GM13977 (cell line): ENCODE measurements around the gene NPHS1.
"Not testable (repeated sequence)": the region's sequence is repeated elsewhere in the genome, so short reads cannot be mapped to it uniquely, and the experiment has no call there.

Experiments
- DNase-seq: peaks from one replicate; pipeline ENCODE4 v3.0.0; 2012; ENCODE audit warnings: low spot score
- CTCF ChIP-seq: IDR thresholded peaks from 2 replicates; pipeline ENCODE4 v1.5.1; 2012; ENCODE audit warnings: mild to moderate bottlenecking, control low read depth; ENCODE audit not compliant: insufficient read depth; ENCODE audit errors: extremely low read depth, missing control alignments
- in situ Hi-C: fragments of 300-500 bp; cut with MboI; formaldehyde crosslinking; loops from one replicate; pipeline ENCODE4 v1.12.0; 2022; ENCODE audit warnings: low sequenced_read_pairs, low pct_unique_long_range_greater_than_20kb, mixed read lengths, inconsistent platforms; ENCODE audit not compliant: unreplicated experiment

Gene NPHS1

GRCh38 chr19:35896643-35897040, 44.3 kb upstream of the NPHS1 start:
- no peak for DNase-seq
- no peak for TF ChIP-seq CTCF
- in situ Hi-C loops: no loop called here

DNA sequence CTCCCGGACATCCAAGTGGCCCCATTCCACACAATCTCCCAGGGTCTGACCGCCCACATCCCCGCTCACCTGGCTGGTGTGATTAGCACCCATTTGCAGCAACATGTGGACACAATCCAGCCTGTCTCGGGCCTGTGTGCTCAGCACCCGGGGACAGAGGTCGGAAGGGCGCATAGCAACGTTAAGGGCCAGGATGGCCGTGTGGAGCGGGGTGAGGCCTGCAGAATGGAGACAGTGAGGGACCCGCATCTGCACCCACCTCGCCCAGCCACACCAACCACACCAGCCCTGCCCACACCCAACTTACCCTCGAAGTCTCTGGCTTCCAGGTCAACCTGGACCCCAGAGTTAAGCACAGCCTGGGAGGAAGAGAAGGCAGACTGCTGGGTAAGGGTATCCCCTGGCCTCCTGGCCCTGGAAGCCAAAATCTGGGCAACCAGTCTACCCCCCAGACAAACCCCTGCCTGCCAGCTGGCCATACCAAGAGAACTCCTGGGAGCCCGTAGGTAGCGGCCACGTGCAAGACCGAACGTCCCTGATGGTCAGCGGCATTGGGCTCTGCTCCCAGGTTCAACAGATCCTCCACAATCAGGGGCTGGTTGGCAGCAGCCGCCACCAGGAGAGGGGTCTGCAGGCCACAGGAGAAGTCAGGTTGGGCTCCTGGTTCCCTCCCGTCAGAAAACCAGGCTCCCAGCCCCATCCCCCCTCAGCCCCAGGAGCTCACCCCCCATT, 43.8 kb upstream of the NPHS1 start:
- no peak for TF ChIP-seq CTCF
- DNase-seq: no peak
- in situ Hi-C loops: no loop called here

DNA sequence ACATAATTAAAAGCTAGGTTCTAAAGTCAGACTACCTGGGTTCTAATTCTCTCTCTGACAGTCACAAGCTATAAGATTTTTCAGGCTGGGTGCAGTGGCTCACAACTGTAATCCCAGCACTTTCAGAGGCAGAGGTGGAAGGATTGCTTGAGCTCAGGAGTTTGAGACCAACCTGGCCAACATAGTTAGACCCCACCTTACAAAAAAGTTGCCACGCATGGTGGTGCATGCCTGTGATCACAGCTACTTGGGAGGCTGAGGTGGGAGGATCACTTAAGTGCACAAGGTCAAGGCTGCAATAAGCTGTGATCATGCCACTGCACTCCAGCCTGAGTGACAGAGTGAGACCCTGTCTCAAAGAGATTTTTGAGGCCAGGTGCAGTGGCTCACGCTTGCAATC, 42.0 kb upstream of the NPHS1 start:
- in situ Hi-C loops: no loop called here
- TF ChIP-seq CTCF: no peak

DNA sequence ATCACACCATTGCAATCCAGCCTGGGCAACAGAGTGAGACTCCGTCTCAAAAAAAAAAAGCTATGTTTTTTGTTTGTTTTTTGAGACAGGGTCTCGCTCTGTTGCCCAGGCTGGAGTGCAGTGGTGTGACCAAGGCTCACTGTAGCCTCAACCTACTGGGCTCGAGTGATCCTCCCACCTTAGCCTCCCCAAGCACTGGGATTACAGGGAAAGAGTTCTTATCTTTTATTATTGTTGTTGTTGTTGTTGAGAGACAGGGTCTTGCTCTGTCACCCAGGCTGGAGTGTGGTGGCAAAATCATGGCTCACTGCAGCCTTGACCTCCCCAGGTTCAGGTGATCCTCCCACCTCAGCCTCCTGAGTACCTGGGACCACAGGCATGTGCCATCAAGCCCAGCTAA, 39.5 kb upstream of the NPHS1 start:
- DNase-seq, in situ Hi-C loops: not testable (repeated sequence)

More for the DNA sequence above, 42.0 kb upstream of the NPHS1 start:
- no peak for DNase-seq

GRCh38 chr19:35890113-35890650, 37.9 kb upstream of the NPHS1 start:
- no peak for TF ChIP-seq CTCF
- in situ Hi-C loops: no loop called here
- no peak for DNase-seq

- in situ Hi-C loops: loop anchor here (5.0 kb wide), 1 partner anchor 43 kb away; no protein-coding TSS in a partner anchor
- DNase-seq: no peak
Observed at GRCh38 chr19:35889370-35890112, 37.2 kb upstream of the NPHS1 start.

More at GRCh38 chr19:35889370-35890112, 37.2 kb upstream of the NPHS1 start:
- TF ChIP-seq CTCF: no peak
